HCT116 (cell line): ENCODE data around the gene KCNN4.

Experiments
- CTCF ChIP-seq, 3 experiments: fragments of 200-600 bp in 1 of 3; sonication (generic) in 1 of 3; IDR thresholded peaks in 2 of 3; conservative IDR thresholded peaks in 1 of 3; 2 replicates each; pipeline ENCODE4 v1.5.1; 2012 to 2017; ENCODE audit warnings: low read depth in 2 of 3, low read length in 2 of 3, antibody characterized with exemption in 1 of 3, borderline replicate concordance in 1 of 3, control low read depth in 1 of 3, mild to moderate bottlenecking in 1 of 3, mixed read lengths in 1 of 3, mixed run types in 1 of 3, moderate library complexity in 1 of 3; ENCODE audit not compliant: insufficient read depth in 1 of 3
- EZH2 ChIP-seq: fragments of 200-600 bp; sonication (generic); IDR thresholded peaks from 2 replicates; pipeline ENCODE4 v1.6.1; 2017; ENCODE audit warnings: antibody characterized with exemption, mixed run types
- EZH2phosphoT487 ChIP-seq: fragments of 200-600 bp; IDR thresholded peaks from 2 replicates; pipeline ENCODE4 v1.6.1; 2018; ENCODE audit warnings: antibody characterized with exemption, borderline replicate concordance
- POLR2A ChIP-seq: IDR thresholded peaks from 2 replicates; pipeline ENCODE4 v1.7.0; 2011; ENCODE audit warnings: borderline replicate concordance; ENCODE audit not compliant: insufficient read depth, insufficient read length; ENCODE audit errors: extremely low read depth
- TCF7L2 ChIP-seq: IDR thresholded peaks from 2 replicates; pipeline ENCODE4 v1.7.0; 2011; ENCODE audit warnings: borderline replicate concordance, inconsistent platforms; ENCODE audit not compliant: insufficient read depth, insufficient read length; ENCODE audit errors: extremely low read depth

DNA sequence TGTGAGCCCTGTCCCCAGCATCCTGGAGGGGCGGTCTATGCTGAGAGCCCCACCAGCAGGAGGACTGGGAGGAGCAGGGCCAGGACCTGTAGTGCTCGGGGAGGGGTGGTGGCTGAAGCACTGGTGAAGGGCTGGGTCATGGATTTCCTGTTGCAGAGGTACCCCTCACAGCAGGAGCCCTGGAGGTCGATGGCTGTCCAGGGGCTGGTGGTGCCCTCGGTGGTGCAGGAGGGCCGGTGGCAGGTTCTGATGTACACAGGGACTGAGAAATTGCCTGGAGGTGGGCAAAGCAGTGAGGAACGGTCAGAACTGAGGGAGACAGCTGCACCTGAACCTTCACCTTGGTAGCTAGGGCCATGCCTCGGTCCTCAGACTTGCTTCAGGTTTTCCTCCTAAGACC, 16.8 kb upstream of the KCNN4 start:
- TF ChIP-seq CTCF (IDR thresholded peaks at IDR 0.05 in 2 of 3, conservative IDR thresholded peaks at IDR 0.05 in 1 of 3; ENCODE audit: borderline replicate concordance in 1 of 3, insufficient read depth in 1 of 3, low read depth in 2 of 3, low read length in 2 of 3): no peak
- no peak for TF ChIP-seq POLR2A
- no peak for TF ChIP-seq EZH2
- TF ChIP-seq TCF7L2: no peak
- no peak for TF ChIP-seq EZH2phosphoT487
